Duodenal mucosa (tissue), 2 donors: ENCODE measurements around the gene ALLC.
"Not testable (repeated sequence)": the region's sequence is repeated elsewhere in the genome, so short reads cannot be mapped to it uniquely, and the experiment has no call there.

ENCODE experiments used
- H3K27ac ChIP-seq: one replicate; pipeline ENCODE4 v1.7.0; 2013; ENCODE audit warnings: low read depth, low read length
- H3K27me3 ChIP-seq, 2 donors: one replicate each; pipeline ENCODE4 v1.7.0; 2013; ENCODE audit warnings: low read length in 2 of 2, control low read depth in 1 of 2; ENCODE audit not compliant: insufficient read depth in 2 of 2, control insufficient read depth in 1 of 2
- H3K36me3 ChIP-seq, 2 donors: one replicate each; pipeline ENCODE4 v1.7.0; 2013; ENCODE audit warnings: low read length in 2 of 2, control low read depth in 1 of 2; ENCODE audit not compliant: insufficient read depth in 2 of 2, control insufficient read depth in 1 of 2
- H3K4me1 ChIP-seq, 2 donors: one replicate each; pipeline ENCODE4 v1.7.0; 2013; ENCODE audit warnings: low read length in 2 of 2, control low read depth in 1 of 2; ENCODE audit not compliant: insufficient read depth in 2 of 2, control insufficient read depth in 1 of 2
- H3K4me3 ChIP-seq, 2 donors: one replicate each; pipeline ENCODE4 v1.7.0; 2013; ENCODE audit warnings: low read length in 2 of 2, low read depth in 1 of 2
- H3K9ac ChIP-seq, 2 donors: one replicate each; pipeline ENCODE4 v1.7.0; 2013; ENCODE audit warnings: low read length in 2 of 2, low read depth in 1 of 2
- H3K9me3 ChIP-seq, 2 donors: one replicate each; pipeline ENCODE4 v1.7.0; 2013; ENCODE audit warnings: low read length in 2 of 2, control low read depth in 1 of 2; ENCODE audit not compliant: control insufficient read depth in 1 of 2

Gene ALLC

DNA sequence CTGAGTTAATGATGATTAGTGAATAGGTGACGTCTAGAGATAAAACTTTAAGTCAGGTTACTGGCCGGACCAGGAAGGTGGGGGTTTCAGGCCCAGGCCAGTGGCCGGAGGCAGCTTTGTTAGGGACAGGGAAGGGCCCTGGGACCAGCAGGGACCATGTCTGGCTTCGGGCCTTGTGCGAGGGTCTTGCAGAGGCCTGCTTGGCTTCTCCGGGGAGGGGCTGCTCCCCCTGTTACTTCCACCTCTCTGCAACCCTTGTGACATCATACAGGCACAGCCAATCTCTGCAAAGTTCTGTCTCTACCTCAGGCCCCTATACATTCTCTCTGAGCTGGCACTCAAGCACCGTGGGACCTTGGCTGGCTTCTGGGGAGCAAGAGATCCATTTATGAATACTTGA, at the start of gene ALLC:
Gene ALLC (plus strand): TSS at position 320 of the 400 bp plus-strand sequence. CDS start 12,958 bp downstream, outside the sequence.
- Histone ChIP-seq H3K4me3 (no peak within 1 kb of the TSS), H3K9me3 (no peaks in the 10 kb centered on the region), H3K27ac (no peak within 1 kb of the TSS), H3K9ac (no peak within 1 kb of the TSS), H3K27me3 (no peaks in the 10 kb centered on the region), H3K36me3 (no peaks in the 10 kb centered on the region), H3K4me1 (no peaks in the 10 kb centered on the region)

DNA sequence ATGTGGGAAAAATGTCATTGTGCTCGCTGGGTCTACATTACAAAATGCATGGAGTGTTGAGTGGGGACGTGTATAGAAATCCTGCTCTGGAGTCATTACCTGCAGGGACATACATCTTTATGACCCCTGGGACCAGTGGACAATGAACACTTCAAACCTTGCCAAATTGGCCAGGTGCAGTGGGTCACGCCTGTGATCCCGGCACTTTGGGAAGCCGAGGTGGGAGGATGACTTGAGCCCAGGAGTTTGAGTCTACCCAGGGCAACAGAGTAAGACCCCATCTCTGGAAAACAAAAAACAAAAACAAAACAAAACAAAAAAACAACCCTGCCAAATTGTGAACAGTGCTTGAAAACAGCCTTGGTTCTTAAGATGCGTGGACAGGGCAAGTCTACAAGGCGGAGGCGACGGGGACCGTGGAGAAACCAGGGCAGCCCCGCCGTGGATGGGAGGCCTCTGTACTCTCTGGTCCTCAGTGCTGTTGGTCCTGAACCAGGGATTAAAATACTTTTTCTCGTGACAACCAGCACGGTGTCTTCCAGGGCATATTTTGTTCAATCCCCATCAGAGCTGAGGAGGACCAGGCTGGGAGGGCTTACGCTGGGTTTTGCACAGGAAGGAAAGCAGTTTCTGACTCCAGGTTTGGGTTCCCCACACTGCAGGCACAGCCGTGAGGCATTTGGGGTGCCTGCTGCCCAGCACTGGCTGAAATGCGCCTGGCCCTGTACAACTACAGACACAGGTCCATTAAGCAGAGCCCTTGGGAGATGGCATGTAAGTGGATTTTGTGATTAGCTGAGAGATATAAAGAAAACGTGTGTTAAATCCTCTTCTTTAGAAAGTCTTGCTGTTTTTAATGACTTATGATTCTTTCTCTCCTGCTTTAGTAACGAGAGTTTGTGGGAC, 49.4 kb upstream of the ALLC start:
- Histone ChIP-seq H3K4me1 (no peaks in the 10 kb centered on the region), H3K9ac (no peak overlapping the region), H3K27me3 (no peaks in the 10 kb centered on the region), H3K36me3 (no peaks in the 10 kb centered on the region), H3K9me3 (no peaks in the 10 kb centered on the region), H3K27ac (no peak overlapping the region), H3K4me3 (no peak overlapping the region)

GRCh38 chr2:3609279-3609673, 48.7 kb upstream of the ALLC start:
- H3K27ac ChIP-seq, H3K4me1 ChIP-seq, H3K27me3 ChIP-seq, H3K9me3 ChIP-seq, H3K36me3 ChIP-seq, H3K9ac ChIP-seq, H3K4me3 ChIP-seq: not testable (repeated sequence)

GRCh38 chr2:3610415-3610814, 47.6 kb upstream of the ALLC start:
- Histone ChIP-seq H3K36me3 (no peaks in the 10 kb centered on the region), H3K9ac (no peak overlapping the region), H3K9me3 (no peaks in the 10 kb centered on the region), H3K27me3 (no peaks in the 10 kb centered on the region), H3K4me1 (no peaks in the 10 kb centered on the region), H3K4me3 (no peak overlapping the region), H3K27ac (no peak overlapping the region)

DNA sequence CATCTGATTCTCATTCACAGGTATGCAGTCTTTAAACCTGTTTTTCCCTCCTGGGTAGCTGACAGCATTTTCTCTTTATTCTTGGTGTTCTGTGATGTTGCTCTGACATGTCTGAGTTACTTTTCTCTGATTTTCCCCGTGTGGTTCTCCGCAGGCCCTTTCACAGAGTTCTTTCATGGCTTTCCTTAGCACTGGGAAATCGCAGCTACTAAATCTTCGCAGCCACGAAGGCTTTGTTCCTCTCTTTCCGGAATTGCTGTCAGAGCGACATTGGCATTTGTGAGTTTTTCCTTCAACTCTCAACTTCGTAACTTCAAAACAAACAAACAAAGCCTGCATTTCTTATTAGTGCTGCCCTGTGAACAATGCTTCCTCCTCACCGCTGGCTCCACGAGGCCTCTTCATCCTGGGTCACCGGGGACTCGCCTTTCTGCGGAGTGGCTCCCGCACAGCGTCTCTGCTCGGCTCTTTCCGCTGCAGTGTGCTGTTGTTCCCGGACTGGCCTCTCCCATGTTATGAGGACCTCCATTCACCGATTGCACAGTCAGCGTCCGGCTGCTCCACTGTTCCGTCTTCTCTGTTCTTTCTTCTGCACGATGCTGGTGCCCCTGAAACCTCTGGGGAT, 47.0 kb upstream of the ALLC start:
- H3K4me3 ChIP-seq: no peak overlapping the region
- no peaks in the 10 kb centered on the region for H3K27me3 ChIP-seq
- H3K4me1 ChIP-seq: no peaks in the 10 kb centered on the region
- H3K9ac ChIP-seq: no peak overlapping the region
- no peaks in the 10 kb centered on the region for H3K36me3 ChIP-seq
- no peak overlapping the region for H3K27ac ChIP-seq
- no peaks in the 10 kb centered on the region for H3K9me3 ChIP-seq

GRCh38 chr2:3611589-3611988, 46.4 kb upstream of the ALLC start:
- Histone ChIP-seq H3K9ac (no peak overlapping the region), H3K27ac (no peak overlapping the region), H3K4me1 (no peaks in the 10 kb centered on the region), H3K9me3 (no peaks in the 10 kb centered on the region), H3K36me3 (no peaks in the 10 kb centered on the region), H3K4me3 (no peak overlapping the region), H3K27me3 (no peaks in the 10 kb centered on the region)

- no peak overlapping the region for H3K9ac ChIP-seq
These were observed 45.1 kb upstream of the ALLC start for GRCh38 chr2:3612639-3613523.

GRCh38 chr2:3613524-3613905, 44.5 kb upstream of the ALLC start:
- Histone ChIP-seq H3K27ac (no peak overlapping the region), H3K4me3 (no peak overlapping the region), H3K4me1 (no peaks in the 10 kb centered on the region), H3K9me3 (no peaks in the 10 kb centered on the region), H3K36me3 (no peaks in the 10 kb centered on the region), H3K9ac (no peak overlapping the region), H3K27me3 (no peaks in the 10 kb centered on the region)

More at GRCh38 chr2:3612639-3613523, 45.1 kb upstream of the ALLC start:
- H3K36me3 ChIP-seq: no peaks in the 10 kb centered on the region
- no peak overlapping the region for H3K4me3 ChIP-seq
- no peaks in the 10 kb centered on the region for H3K9me3 ChIP-seq
- H3K27me3 ChIP-seq: no peaks in the 10 kb centered on the region
- no peak overlapping the region for H3K27ac ChIP-seq
- H3K4me1 ChIP-seq: no peaks in the 10 kb centered on the region

GRCh38 chr2:3614743-3615142, 43.3 kb upstream of the ALLC start:
- not testable (repeated sequence) for H3K9ac ChIP-seq, H3K4me3 ChIP-seq, H3K9me3 ChIP-seq, H3K27me3 ChIP-seq, H3K4me1 ChIP-seq, H3K27ac ChIP-seq, H3K36me3 ChIP-seq
